Measurements from ENCODE around the gene CBX6. TPM values are rescaled to one million over a fixed set of nuclear protein-coding genes. Genes with fewer than 3 reads are reported as not detected.

CBX6 gene
- total and polyA plus RNA-seq, 2 donors: 43.1 to 82.0 TPM

- 63% methylated on average over 17 of the region's 17 CpGs for WGBS
- Histone ChIP-seq H3K4me3 (ENCODE audit: low read depth, low read length) (no peak overlapping the region), H3K4me1 (ENCODE audit: insufficient read depth) (no peaks in the 10 kb centered on the region)
Measured at GRCh38 chr22:38845004-38845740, 26.8 kb downstream of the CBX6 start.

GRCh38 chr22:38844315-38845003 lies 27.6 kb downstream of the CBX6 start:
- H3K27ac ChIP-seq (ENCODE audit: low read depth): no peak overlapping the region
- WGBS: 20% methylated on average over 22 of the region's 22 CpGs
- peak overlapping the region; percentile 60 for H3K4me3 ChIP-seq (ENCODE audit: low read depth, low read length)
- DNase-seq (ENCODE audit: extremely low spot score): no peak
- no peaks in the 10 kb centered on the region for H3K4me1 ChIP-seq (ENCODE audit: insufficient read depth)
- H3K36me3 ChIP-seq (ENCODE audit: insufficient read depth): no peaks in the 10 kb centered on the region

More at GRCh38 chr22:38845004-38845740, 26.8 kb downstream of the CBX6 start:
- no peaks in the 10 kb centered on the region for H3K36me3 ChIP-seq (ENCODE audit: insufficient read depth)
- no peak overlapping the region for H3K27ac ChIP-seq (ENCODE audit: low read depth)
- DNase-seq (ENCODE audit: extremely low spot score): no peak

- no peak for DNase-seq (ENCODE audit: extremely low spot score)
- Histone ChIP-seq H3K4me3 (ENCODE audit: low read depth, low read length) (peak within 1 kb of the TSS; percentile 60), H3K36me3 (ENCODE audit: insufficient read depth) (no peaks in the 10 kb centered on the region), H3K27ac (ENCODE audit: low read depth) (no peak within 1 kb of the TSS), H3K4me1 (ENCODE audit: insufficient read depth) (no peaks in the 10 kb centered on the region)
- under 1% methylated on average over 103 of the region's 105 CpGs for WGBS
Measured at GRCh38 chr22:38843657-38844314, 28.2 kb downstream of the CBX6 start, which contains the start of gene NPTXR. Gene NPTXR (minus strand): TSS chr22:38844028.

- peak; percentile 28 for DNase-seq (ENCODE audit: extremely low spot score)
Measured at GRCh38 chr22:38843201-38843656, 28.8 kb downstream of the CBX6 start.

GRCh38 chr22:38842512-38843200 lies 29.4 kb downstream of the CBX6 start:
- peak overlapping the region; percentile 60 for H3K4me3 ChIP-seq (ENCODE audit: low read depth, low read length)
- no peak for DNase-seq (ENCODE audit: extremely low spot score)
- WGBS: 19% methylated on average over 34 of the region's 34 CpGs
- no peaks in the 10 kb centered on the region for H3K36me3 ChIP-seq (ENCODE audit: insufficient read depth)
- H3K4me1 ChIP-seq (ENCODE audit: insufficient read depth): no peaks in the 10 kb centered on the region
- no peak overlapping the region for H3K27ac ChIP-seq (ENCODE audit: low read depth)

More at GRCh38 chr22:38843201-38843656, 28.8 kb downstream of the CBX6 start:
- Histone ChIP-seq H3K4me3 (ENCODE audit: low read depth, low read length) (peak overlapping the region; percentile 60), H3K27ac (ENCODE audit: low read depth) (no peak overlapping the region), H3K36me3 (ENCODE audit: insufficient read depth) (no peaks in the 10 kb centered on the region), H3K4me1 (ENCODE audit: insufficient read depth) (no peaks in the 10 kb centered on the region)
- WGBS: under 1% methylated on average over 68 of the region's 68 CpGs

GRCh38 chr22:38841635-38842034 lies 30.4 kb downstream of the CBX6 start:
- no peak overlapping the region for H3K27ac ChIP-seq (ENCODE audit: low read depth)

GRCh38 chr22:38841211-38841610 lies 30.8 kb downstream of the CBX6 start:
- H3K36me3 ChIP-seq (ENCODE audit: insufficient read depth): no peaks in the 10 kb centered on the region
- no peak overlapping the region for H3K4me3 ChIP-seq (ENCODE audit: low read depth, low read length)
- H3K4me1 ChIP-seq (ENCODE audit: insufficient read depth): no peaks in the 10 kb centered on the region
- no peak for DNase-seq (ENCODE audit: extremely low spot score)
- WGBS: 72% methylated on average over 7 of the region's 7 CpGs
- H3K27ac ChIP-seq (ENCODE audit: low read depth): no peak overlapping the region

More at GRCh38 chr22:38841635-38842034, 30.4 kb downstream of the CBX6 start:
- Histone ChIP-seq H3K4me3 (ENCODE audit: low read depth, low read length) (no peak overlapping the region), H3K4me1 (ENCODE audit: insufficient read depth) (no peaks in the 10 kb centered on the region), H3K36me3 (ENCODE audit: insufficient read depth) (no peaks in the 10 kb centered on the region)
- WGBS: 88% methylated on average over 5 of the region's 5 CpGs
- DNase-seq (ENCODE audit: extremely low spot score): no peak

- H3K27ac ChIP-seq (ENCODE audit: low read depth): no peak overlapping the region
- DNase-seq (ENCODE audit: extremely low spot score): no peak
- H3K4me1 ChIP-seq (ENCODE audit: insufficient read depth): no peaks in the 10 kb centered on the region
- 90% methylated on average over 3 of the region's 3 CpGs for WGBS
- H3K36me3 ChIP-seq (ENCODE audit: insufficient read depth): no peaks in the 10 kb centered on the region
- H3K4me3 ChIP-seq (ENCODE audit: low read depth, low read length): no peak overlapping the region
Measured at GRCh38 chr22:38840129-38840528, 31.9 kb downstream of the CBX6 start.

GRCh38 chr22:38839686-38840085 lies 32.3 kb downstream of the CBX6 start:
- 92% methylated on average over 1 of the region's 1 CpG for WGBS
- no peak for DNase-seq (ENCODE audit: extremely low spot score)
- Histone ChIP-seq H3K4me1 (ENCODE audit: insufficient read depth) (no peaks in the 10 kb centered on the region), H3K36me3 (ENCODE audit: insufficient read depth) (no peaks in the 10 kb centered on the region), H3K4me3 (ENCODE audit: low read depth, low read length) (no peak overlapping the region), H3K27ac (ENCODE audit: low read depth) (no peak overlapping the region)

GRCh38 chr22:38837414-38837928 lies 34.5 kb downstream of the CBX6 start:
- Histone ChIP-seq H3K4me3 (ENCODE audit: low read depth, low read length) (no peak overlapping the region), H3K36me3 (ENCODE audit: insufficient read depth) (no peaks in the 10 kb centered on the region)

GRCh38 chr22:38835888-38836301 lies 36.1 kb downstream of the CBX6 start:
- Histone ChIP-seq H3K36me3 (ENCODE audit: insufficient read depth) (no peaks in the 10 kb centered on the region), H3K4me3 (ENCODE audit: low read depth, low read length) (no peak overlapping the region), H3K27ac (ENCODE audit: low read depth) (no peak overlapping the region), H3K4me1 (ENCODE audit: insufficient read depth) (no peaks in the 10 kb centered on the region)
- DNase-seq (ENCODE audit: extremely low spot score): no peak
- 60% methylated on average over 19 of the region's 19 CpGs for WGBS

More at GRCh38 chr22:38837414-38837928, 34.5 kb downstream of the CBX6 start:
- no peak for DNase-seq (ENCODE audit: extremely low spot score)
- no peak overlapping the region for H3K27ac ChIP-seq (ENCODE audit: low read depth)
- H3K4me1 ChIP-seq (ENCODE audit: insufficient read depth): no peaks in the 10 kb centered on the region
- WGBS: 93% methylated on average over 6 of the region's 6 CpGs

GRCh38 chr22:38834991-38835390 lies 37.0 kb downstream of the CBX6 start:
- H3K4me3 ChIP-seq (ENCODE audit: low read depth, low read length): no peak overlapping the region
- H3K4me1 ChIP-seq (ENCODE audit: insufficient read depth): no peaks in the 10 kb centered on the region
- no peak overlapping the region for H3K27ac ChIP-seq (ENCODE audit: low read depth)
- no peak for DNase-seq (ENCODE audit: extremely low spot score)
- WGBS: 97% methylated on average over 5 of the region's 5 CpGs
- H3K36me3 ChIP-seq (ENCODE audit: insufficient read depth): no peaks in the 10 kb centered on the region

All from urinary bladder (tissue), 4 donors.